ENCODE results near the gene CD151. TPM values are rescaled to one million over a fixed set of nuclear protein-coding genes. Genes with fewer than 3 reads are reported as not detected.

The CD151 gene
- total and polyA plus RNA-seq, 8 donors, result 122 to 815 (median 162) TPM

DNA sequence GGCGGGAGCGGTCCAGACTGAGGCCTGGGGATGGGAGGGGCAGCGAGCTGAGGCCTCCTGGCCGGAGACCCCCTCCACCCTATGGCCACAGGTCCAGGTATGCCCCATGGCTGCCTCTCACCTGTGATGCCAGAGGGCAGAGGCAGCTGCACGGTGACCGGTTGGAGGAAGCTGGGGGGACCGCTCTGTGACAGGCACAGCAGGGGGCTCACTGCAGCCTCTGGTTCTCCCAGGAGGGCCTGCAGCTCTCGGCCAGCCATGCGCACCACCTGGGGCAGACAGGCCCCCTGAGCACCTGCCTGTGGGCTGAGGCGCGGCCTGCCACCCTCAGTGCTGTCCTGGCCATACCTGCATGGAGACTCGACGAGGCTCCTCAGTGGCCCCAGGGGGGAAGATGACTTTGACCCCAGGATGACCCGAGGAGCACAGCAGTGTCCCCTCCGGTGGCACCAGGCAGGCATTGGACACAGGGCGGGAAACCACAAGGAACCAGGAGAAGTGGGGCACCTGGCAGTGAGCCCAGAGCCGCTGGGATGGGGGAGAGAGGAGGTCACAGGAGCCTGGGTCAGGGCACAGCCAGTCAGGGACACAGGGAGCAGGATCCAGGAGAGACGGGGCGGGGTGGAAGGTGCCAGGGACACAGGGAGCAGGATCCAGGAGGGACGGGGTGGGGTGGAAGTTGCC, 31.5 kb upstream of the CD151 start:
- Histone ChIP-seq H3K36me3 (peaks cover 0 to 31% of the 10 kb centered on the region in 2 donors), H3K27me3 (no peaks in the 10 kb centered on the region), H3K27ac (no peak overlapping the region), H3K4me3 (no peak overlapping the region), H3K9me3 (no peaks in the 10 kb centered on the region), H3K4me1 (peaks cover 24 to 48% of the 10 kb centered on the region in 2 donors)
- DNase-seq (no peak), ATAC-seq (no peak)
- intact Hi-C loops (cut with DNase I), result no loop called here
- TF ChIP-seq, protein P1, sequence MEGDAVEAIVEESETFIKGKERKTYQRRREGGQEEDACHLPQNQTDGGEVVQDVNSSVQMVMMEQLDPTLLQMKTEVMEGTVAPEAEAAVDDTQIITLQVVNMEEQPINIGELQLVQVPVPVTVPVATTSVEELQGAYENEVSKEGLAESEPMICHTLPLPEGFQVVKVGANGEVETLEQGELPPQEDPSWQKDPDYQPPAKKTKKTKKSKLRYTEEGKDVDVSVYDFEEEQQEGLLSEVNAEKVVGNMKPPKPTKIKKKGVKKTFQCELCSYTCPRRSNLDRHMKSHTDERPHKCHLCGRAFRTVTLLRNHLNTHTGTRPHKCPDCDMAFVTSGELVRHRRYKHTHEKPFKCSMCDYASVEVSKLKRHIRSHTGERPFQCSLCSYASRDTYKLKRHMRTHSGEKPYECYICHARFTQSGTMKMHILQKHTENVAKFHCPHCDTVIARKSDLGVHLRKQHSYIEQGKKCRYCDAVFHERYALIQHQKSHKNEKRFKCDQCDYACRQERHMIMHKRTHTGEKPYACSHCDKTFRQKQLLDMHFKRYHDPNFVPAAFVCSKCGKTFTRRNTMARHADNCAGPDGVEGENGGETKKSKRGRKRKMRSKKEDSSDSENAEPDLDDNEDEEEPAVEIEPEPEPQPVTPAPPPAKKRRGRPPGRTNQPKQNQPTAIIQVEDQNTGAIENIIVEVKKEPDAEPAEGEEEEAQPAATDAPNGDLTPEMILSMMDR (IDR thresholded peaks at IDR 0.05), result no peak

DNA sequence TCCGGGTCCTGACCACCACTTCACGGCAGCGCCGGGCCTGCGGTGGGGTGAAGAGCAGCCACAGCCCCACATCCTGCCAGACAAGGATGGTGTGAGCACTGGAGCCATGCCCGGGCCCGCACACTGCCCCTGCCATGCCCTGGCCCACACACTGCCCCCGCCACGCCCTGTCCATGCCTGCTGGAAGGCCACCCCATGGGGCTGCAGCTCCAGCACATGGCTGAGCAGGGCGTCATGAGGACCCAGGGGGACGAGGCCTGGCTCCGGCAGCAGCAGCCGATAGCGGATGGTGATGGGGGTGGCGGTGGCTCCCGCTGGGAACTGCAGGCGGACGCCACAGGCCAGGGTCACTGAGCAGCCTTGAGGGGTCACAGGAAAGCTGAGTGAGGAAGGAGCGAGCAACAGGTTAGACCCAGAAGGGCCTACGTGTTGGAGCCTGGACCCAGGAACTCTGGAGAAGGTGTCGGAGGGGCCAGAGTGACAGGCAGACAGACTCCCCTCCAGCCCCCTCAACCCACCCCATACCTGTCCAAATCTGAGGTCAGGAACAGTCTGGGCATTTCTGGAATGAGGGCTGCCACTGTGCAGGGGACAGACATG, 30.6 kb upstream of the CD151 start:
- no peak for ATAC-seq
- Histone ChIP-seq H3K36me3 (peaks cover 0 to 31% of the 10 kb centered on the region in 2 donors), H3K9me3 (no peaks in the 10 kb centered on the region), H3K4me3 (no peak overlapping the region), H3K27ac (no peak overlapping the region), H3K4me1 (peaks cover 15 to 42% of the 10 kb centered on the region in 2 donors), H3K27me3 (no peaks in the 10 kb centered on the region)
- intact Hi-C loops (cut with DNase I), result no loop called here
- no peak for DNase-seq
- TF ChIP-seq, protein P1 (IDR thresholded peaks at IDR 0.05), result no peak

DNA sequence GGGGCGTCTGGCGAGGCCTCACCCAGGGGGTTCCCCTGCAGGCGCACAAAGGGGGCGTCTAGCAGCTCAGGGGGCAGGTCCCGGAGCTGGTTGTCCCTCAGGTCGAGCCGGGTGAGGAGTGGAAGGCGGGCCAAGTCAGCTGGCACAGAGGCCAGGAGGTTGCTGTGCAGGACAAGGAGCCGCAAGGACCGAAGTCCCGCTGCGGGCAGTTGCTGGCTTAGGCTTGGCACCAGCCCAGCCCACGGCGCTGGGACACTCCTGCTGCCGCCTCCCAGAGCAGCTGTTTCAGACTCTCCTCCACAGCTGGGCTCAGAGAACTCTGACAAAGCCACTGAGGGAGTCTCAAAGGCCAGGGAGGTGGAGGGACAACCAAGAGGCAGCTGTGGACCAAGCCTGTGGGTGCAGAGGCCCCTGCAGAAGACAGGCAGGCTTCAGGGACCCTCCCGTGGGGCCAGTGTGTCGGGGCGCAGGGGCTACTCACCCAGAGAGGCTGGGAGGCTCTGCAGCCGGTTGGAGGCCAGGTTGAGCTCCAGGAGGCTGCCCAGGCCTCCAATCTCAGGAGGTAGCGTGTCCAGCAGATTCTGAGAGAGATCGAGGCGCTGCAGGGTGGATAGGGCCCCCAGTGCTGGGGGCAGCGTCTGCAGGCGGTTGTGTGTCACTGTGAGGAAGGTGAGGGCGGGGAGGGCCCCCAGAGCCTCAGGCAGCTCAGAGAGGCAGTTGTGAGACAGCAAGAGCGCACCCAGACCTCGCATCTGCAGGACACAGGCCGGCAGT, 29.9 kb upstream of the CD151 start:
- ATAC-seq, result no peak
- H3K4me1 ChIP-seq, result peaks cover 14 to 41% of the 10 kb centered on the region in 2 donors
- peaks cover 0 to 31% of the 10 kb centered on the region in 2 donors for H3K36me3 ChIP-seq
- intact Hi-C loops (cut with DNase I), result no loop called here
- H3K27me3 ChIP-seq, result no peaks in the 10 kb centered on the region
- H3K4me3 ChIP-seq, result no peak overlapping the region
- no peak for DNase-seq
- H3K27ac ChIP-seq, result no peak overlapping the region
- TF ChIP-seq, protein P1 (IDR thresholded peaks at IDR 0.05), result no peak
- no peaks in the 10 kb centered on the region for H3K9me3 ChIP-seq

DNA sequence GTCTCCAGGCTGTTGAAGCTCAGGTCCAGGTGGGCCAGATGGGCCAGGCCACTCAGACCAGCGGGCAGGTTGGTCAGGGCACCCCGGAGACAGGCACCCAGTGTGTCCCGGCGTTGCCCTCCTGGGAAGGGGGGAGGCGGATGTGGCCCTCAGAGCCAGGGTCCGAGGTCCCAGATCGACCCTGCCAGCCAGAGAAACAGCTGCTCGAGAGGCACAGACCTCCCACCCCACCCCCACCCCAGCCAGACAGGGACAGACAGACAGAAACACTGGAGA, 29.3 kb upstream of the CD151 start:
- intact Hi-C loops (cut with DNase I), result no loop called here
- Histone ChIP-seq H3K27ac (no peak overlapping the region), H3K27me3 (no peaks in the 10 kb centered on the region), H3K4me1 (peaks cover 16 to 44% of the 10 kb centered on the region in 2 donors), H3K36me3 (peaks cover 0 to 31% of the 10 kb centered on the region in 2 donors), H3K9me3 (no peaks in the 10 kb centered on the region), H3K4me3 (no peak overlapping the region)
- ATAC-seq (no peak), DNase-seq (no peak)
- TF ChIP-seq, protein P1 (IDR thresholded peaks at IDR 0.05), result no peak

Data from left lung (tissue), 10 donors.